ENCODE results near the gene MXD1.

The MXD1 gene

DNA sequence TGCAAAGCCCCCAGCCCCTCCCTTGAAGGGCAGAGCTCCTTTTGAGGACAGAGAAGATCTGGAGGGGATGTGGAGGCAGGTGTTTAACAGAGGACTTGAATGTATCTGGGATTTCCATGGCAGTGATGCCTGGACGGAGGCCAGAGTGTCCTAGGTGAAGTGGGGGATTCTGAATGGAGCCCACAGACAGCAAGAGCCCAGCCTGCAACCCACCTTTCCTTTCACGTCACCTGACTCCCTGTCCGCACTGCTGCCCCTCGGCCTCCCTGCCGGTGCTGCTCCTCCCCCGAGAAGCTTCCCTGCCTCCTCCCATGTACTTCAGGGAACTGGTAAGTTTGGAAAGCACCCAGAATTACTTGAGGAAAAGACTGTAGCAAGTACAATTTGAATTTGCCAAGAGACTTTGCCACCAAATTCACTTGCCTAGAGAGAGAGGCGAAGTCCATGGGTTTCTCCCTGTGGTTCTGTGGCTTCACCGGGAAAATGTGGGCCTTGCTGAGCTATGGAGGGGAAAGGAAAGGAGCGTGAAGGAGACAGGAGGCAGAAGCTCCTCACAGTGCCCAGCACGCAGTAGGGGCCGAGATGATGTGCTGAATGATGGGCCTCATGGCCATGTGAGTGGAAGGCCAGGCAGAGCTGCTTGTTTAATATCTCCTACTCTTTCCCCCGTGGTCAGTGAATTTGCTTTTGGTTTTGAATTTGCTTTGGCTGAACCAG is 60.4 kb downstream of the MXD1 start:
- in situ Hi-C loops (cut with MboI; ENCODE audit: low sequenced_read_pairs), result no loop called here

- in situ Hi-C loops (cut with MboI; ENCODE audit: low sequenced_read_pairs), result no loop called here
Observed at GRCh38 chr2:69975853-69976462, 61.0 kb downstream of the MXD1 start.

DNA sequence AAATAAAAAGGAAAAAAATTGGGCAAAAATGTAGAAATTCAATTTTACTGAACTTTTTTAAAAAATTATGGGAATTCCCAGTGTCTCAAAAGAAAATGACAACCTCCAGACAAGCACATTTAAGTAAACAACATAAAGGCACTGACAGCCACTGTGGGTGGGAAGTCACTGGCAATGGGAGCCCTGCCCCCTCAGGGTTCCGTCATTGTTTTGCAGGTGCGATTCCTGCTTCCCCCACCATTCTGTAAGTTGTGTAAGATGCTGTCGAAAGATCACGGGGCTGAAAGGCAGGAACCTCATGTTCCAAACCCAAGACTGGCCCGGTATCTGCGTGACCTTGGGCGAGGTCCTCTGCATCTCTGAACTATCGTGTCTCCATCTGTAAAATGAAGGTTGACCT is 62.3 kb downstream of the MXD1 start:
- in situ Hi-C loops (cut with MboI; ENCODE audit: low sequenced_read_pairs), result no loop called here

DNA sequence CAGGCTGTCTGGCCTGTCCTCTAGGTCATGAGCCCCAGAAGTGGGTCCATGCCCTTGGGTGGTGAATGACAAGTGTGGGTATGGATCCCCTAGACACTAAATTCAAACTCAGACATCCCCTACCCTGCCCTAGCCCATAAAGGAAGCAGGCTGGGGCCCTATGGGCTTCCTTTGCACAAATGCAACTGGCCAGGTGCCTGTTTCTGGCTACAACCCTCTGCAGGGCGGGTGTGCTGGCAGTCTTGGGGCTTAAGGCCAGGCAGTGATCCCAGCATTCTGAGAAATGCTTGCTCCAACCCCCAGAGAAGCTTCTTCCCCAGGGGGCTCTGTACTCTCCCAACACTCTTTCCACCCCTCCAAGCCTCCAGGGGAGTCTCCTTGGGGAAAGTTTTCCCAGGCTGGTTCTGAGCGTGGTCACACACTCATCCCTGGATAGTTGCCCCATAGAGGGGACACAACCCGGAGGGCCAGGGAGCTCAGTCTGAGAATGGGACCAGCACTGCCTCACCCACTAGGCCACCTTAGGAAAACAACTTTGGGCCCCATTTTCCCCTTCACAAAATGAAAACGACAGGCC is 63.1 kb downstream of the MXD1 start:
- in situ Hi-C loops (cut with MboI; ENCODE audit: low sequenced_read_pairs), result no loop called here

GRCh38 chr2:69979902-69980807 is 65.2 kb downstream of the MXD1 start:
- in situ Hi-C loops (cut with MboI; ENCODE audit: low sequenced_read_pairs), result no loop called here

- in situ Hi-C loops (cut with MboI; ENCODE audit: low sequenced_read_pairs), result no loop called here
Observed at GRCh38 chr2:69983392-69983966, 68.6 kb downstream of the MXD1 start.

GRCh38 chr2:69985216-69985615 is 70.3 kb downstream of the MXD1 start:
- in situ Hi-C loops (cut with MboI; ENCODE audit: low sequenced_read_pairs), result no loop called here

GRCh38 chr2:69985688-69986087 is 70.8 kb downstream of the MXD1 start:
- in situ Hi-C loops (cut with MboI; ENCODE audit: low sequenced_read_pairs), result no loop called here

- in situ Hi-C loops (cut with MboI; ENCODE audit: low sequenced_read_pairs), result no loop called here
Observed at GRCh38 chr2:69986691-69987090, 71.8 kb downstream of the MXD1 start.

- in situ Hi-C loops (cut with MboI; ENCODE audit: low sequenced_read_pairs), result no loop called here
Observed at GRCh38 chr2:69988086-69988635, 73.3 kb downstream of the MXD1 start.

DNA sequence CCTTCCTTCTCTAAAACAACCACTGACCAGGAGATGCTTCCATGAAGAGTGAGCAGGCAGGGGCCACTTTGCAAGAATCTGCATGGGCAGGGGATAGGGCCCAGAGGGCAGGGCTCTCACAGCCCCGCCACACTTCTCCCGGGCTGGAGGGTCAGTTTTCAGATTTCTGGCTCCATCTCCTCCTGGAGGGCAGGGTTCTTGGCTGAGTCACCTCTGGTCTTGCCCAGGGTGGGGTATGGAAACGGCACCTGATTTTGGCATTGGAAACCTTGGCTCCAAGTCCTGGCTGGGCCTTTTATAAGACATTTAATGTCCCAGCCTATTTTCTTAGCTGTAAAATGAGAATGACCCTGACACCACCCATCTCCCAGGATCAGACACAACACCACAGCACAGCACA is 74.1 kb downstream of the MXD1 start:
- in situ Hi-C loops (cut with MboI; ENCODE audit: low sequenced_read_pairs), result no loop called here

- in situ Hi-C loops (cut with MboI; ENCODE audit: low sequenced_read_pairs), result no loop called here
Observed at GRCh38 chr2:69989441-69990105, 74.7 kb downstream of the MXD1 start.

Measured in HL-60/S4 (cell line).